Measurements from ENCODE around the gene PMS2.

- TF ChIP-seq CTCF (IDR thresholded peaks at IDR 0.05) = no peak
- no peak for TF ChIP-seq EZH2 (IDR thresholded peaks at IDR 0.05)
These were observed 23.8 kb upstream of the PMS2 start for GRCh38 chr7:6032641-6033040.
